HepG2 (cell line): ENCODE results near the gene THRA. TPM values are rescaled to one million over a fixed set of nuclear protein-coding genes. Genes with fewer than 3 reads are reported as not detected.

Experiments
- ARNT ChIP-seq: fragments of 450-650 bp; IDR thresholded peaks from 2 replicates; pipeline ENCODE4 v1.6.1; 2017
- EEA1 ChIP-seq: sonication (generic); formaldehyde crosslinking; IDR thresholded peaks from 2 replicates; pipeline ENCODE4 v1.5.1; 2020; ENCODE audit warnings: mild to moderate bottlenecking, missing genetic modification reagents, borderline replicate concordance
- FOXA1 ChIP-seq, 2 experiments: fragments of 450-650 bp in 1 of 2; sonication (generic) in 1 of 2; formaldehyde crosslinking in 1 of 2; IDR thresholded peaks; 2 replicates each; pipeline versions ENCODE4 v1.4.0 to v1.6.1; 2016 to 2020; ENCODE audit warnings: missing genetic modification reagents in 1 of 2
- NFKBIZ ChIP-seq: IDR thresholded peaks from 2 replicates; pipeline ENCODE4 v1.6.1; 2018; ENCODE audit warnings: missing genetic modification reagents, missing compliant biosample characterization
- PITX1 ChIP-seq: sonication (generic); formaldehyde crosslinking; IDR thresholded peaks from 2 replicates; pipeline ENCODE4 v1.5.1; 2020; ENCODE audit warnings: mild to moderate bottlenecking, missing genetic modification reagents
- RFX5 ChIP-seq: IDR thresholded peaks from 2 replicates; pipeline ENCODE4 v1.6.1; 2011; ENCODE audit warnings: low read depth, low read length, improper control_type of control experiment
- SMAD3 ChIP-seq: sonication (generic); formaldehyde crosslinking; IDR thresholded peaks from 2 replicates; pipeline ENCODE4 v1.4.0; 2020; ENCODE audit warnings: missing genetic modification reagents
- ZNF20 ChIP-seq: sonication (generic); formaldehyde crosslinking; IDR thresholded peaks from 2 replicates; pipeline ENCODE4 v1.4.0; 2020; ENCODE audit warnings: mild to moderate bottlenecking, moderate library complexity, missing genetic modification reagents
- polyA plus RNA-seq, 8 experiments: library from polyadenylated mRNA; depleted of rRNA in 3 of 8; stranded (reverse) in 7 of 8; unstranded in 1 of 8; fragments of >200 nt; fragmentation: Illumina TruSeq in 4 of 8; extraction: Trizol in 4 of 8; gene quantifications; 2 replicates each; pipeline versions ENCODE4 v1.2.1 to v1.2.3, GENCODE V29; 2011 to 2016; ENCODE audit warnings: low read depth in 4 of 8, missing spikeins in 1 of 8, mixed read lengths in 1 of 8; ENCODE audit not compliant: insufficient read depth in 1 of 8
- total RNA-seq, 5 experiments: library from RNA; depleted of rRNA; stranded (reverse); fragments of >200 nt; fragmentation: Illumina TruSeq; extraction: Trizol; gene quantifications; 2 replicates each; pipeline ENCODE4 v1.2.3, GENCODE V29; 2016; ENCODE audit warnings: low read depth in 1 of 5
- TF ChIP-seq, protein P1 (sequence below): sonication (generic); formaldehyde crosslinking; IDR thresholded peaks from 2 replicates; pipeline ENCODE4 v1.5.1; 2020; ENCODE audit warnings: mild to moderate bottlenecking, missing genetic modification reagents, borderline replicate concordance
- TF ChIP-seq, protein P2 (sequence below): sonication (generic); formaldehyde crosslinking; IDR thresholded peaks from 2 replicates; pipeline ENCODE4 v1.5.1; 2020; ENCODE audit warnings: missing genetic modification reagents, mild to moderate bottlenecking, borderline replicate concordance
- TF ChIP-seq, protein P3 (sequence below): sonication (generic); formaldehyde crosslinking; IDR thresholded peaks from 2 replicates; pipeline ENCODE4 v1.4.0; 2020; ENCODE audit warnings: missing genetic modification reagents, low read depth, mild to moderate bottlenecking, borderline replicate concordance
- TF ChIP-seq, protein P4 (sequence below): sonication (generic); formaldehyde crosslinking; IDR thresholded peaks from 2 replicates; pipeline ENCODE4 v1.4.0; 2020; ENCODE audit warnings: missing genetic modification reagents, borderline replicate concordance
- TF ChIP-seq, protein P5 (sequence below): sonication (generic); formaldehyde crosslinking; IDR thresholded peaks from 2 replicates; pipeline ENCODE4 v1.5.0; 2020; ENCODE audit warnings: missing genetic modification reagents
- TF ChIP-seq, protein P6 (sequence below): sonication (generic); formaldehyde crosslinking; IDR thresholded peaks from 2 replicates; pipeline ENCODE4; 2020; ENCODE audit warnings: missing genetic modification reagents, mild to moderate bottlenecking, borderline replicate concordance

The THRA gene
- total and polyA plus RNA-seq, 2 of the 13 experiments (the other 11 are each of a cell fraction or from before 2014, with no cell fraction given): 8.0 to 9.9 TPM

DNA sequence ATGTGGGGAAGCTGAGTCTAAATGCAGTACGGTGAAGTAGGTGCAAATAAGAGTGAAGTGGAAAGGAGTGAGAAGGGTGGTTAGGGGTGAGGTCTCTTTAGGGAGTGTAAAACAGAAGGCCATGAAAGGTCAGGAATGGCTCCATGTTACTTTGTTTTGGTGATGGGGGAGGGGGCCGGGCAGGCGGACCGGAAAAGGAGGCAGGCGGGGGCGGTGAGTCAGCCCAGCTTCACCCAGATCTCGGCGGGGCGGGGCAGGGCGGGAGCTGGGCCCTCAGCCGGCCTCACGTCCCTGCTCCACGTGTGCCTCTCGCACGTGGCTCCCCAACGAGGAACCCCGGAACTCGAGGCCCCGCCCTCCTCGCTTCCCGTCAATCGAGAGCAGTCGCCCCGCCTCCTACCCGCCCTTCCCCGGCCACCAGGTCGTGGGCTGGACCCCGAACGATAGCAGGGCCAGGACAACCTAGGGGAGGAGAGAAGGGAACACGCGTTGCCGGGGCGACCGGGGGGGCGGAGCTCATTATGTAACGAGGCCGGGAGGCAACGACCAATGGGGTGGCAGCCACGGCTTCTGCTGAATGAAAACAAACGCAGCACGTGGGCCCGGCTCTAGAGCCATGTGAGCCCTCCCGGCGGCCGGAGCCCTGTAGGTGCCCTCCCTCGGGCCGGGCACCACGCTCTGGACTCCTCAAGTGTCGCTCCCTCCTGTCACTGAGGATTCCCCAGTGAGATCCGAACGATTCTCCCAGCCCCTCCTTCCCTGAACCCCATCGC lies 36.3 kb downstream of the THRA start (continued):
- TF ChIP-seq, protein P1, sequence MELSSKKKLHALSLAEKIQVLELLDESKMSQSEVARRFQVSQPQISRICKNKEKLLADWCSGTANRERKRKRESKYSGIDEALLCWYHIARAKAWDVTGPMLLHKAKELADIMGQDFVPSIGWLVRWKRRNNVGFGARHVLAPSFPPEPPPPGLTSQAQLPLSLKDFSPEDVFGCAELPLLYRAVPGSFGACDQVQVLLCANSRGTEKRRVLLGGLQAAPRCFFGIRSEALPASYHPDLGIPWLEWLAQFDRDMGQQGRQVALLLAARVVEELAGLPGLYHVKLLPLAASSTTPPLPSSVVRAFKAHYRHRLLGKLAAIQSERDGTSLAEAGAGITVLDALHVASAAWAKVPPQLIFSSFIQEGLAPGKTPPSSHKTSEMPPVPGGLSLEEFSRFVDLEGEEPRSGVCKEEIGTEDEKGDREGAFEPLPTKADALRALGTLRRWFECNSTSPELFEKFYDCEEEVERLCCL (CRISPR knock-in tag): peak; percentile 84; the same call in 1 of the 2 replicates
- TF ChIP-seq, protein P2, sequence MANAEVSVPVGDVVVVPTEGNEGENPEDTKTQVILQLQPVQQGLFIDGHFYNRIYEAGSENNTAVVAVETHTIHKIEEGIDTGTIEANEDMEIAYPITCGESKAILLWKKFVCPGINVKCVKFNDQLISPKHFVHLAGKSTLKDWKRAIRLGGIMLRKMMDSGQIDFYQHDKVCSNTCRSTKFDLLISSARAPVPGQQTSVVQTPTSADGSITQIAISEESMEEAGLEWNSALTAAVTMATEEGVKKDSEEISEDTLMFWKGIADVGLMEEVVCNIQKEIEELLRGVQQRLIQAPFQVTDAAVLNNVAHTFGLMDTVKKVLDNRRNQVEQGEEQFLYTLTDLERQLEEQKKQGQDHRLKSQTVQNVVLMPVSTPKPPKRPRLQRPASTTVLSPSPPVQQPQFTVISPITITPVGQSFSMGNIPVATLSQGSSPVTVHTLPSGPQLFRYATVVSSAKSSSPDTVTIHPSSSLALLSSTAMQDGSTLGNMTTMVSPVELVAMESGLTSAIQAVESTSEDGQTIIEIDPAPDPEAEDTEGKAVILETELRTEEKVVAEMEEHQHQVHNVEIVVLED (CRISPR knock-in tag): peak; percentile 79
- TF ChIP-seq, protein P3, sequence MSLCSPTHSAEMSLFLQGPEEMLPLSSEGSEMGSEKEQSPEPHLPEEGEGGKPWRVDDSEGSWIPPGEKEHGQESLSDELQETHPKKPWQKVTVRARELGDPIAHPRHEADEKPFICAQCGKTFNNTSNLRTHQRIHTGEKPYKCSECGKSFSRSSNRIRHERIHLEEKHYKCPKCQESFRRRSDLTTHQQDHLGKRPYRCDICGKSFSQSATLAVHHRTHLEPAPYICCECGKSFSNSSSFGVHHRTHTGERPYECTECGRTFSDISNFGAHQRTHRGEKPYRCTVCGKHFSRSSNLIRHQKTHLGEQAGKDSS (CRISPR knock-in tag): peak; percentile 65; the same call in 1 of the 2 replicates
- TF ChIP-seq, protein P4, sequence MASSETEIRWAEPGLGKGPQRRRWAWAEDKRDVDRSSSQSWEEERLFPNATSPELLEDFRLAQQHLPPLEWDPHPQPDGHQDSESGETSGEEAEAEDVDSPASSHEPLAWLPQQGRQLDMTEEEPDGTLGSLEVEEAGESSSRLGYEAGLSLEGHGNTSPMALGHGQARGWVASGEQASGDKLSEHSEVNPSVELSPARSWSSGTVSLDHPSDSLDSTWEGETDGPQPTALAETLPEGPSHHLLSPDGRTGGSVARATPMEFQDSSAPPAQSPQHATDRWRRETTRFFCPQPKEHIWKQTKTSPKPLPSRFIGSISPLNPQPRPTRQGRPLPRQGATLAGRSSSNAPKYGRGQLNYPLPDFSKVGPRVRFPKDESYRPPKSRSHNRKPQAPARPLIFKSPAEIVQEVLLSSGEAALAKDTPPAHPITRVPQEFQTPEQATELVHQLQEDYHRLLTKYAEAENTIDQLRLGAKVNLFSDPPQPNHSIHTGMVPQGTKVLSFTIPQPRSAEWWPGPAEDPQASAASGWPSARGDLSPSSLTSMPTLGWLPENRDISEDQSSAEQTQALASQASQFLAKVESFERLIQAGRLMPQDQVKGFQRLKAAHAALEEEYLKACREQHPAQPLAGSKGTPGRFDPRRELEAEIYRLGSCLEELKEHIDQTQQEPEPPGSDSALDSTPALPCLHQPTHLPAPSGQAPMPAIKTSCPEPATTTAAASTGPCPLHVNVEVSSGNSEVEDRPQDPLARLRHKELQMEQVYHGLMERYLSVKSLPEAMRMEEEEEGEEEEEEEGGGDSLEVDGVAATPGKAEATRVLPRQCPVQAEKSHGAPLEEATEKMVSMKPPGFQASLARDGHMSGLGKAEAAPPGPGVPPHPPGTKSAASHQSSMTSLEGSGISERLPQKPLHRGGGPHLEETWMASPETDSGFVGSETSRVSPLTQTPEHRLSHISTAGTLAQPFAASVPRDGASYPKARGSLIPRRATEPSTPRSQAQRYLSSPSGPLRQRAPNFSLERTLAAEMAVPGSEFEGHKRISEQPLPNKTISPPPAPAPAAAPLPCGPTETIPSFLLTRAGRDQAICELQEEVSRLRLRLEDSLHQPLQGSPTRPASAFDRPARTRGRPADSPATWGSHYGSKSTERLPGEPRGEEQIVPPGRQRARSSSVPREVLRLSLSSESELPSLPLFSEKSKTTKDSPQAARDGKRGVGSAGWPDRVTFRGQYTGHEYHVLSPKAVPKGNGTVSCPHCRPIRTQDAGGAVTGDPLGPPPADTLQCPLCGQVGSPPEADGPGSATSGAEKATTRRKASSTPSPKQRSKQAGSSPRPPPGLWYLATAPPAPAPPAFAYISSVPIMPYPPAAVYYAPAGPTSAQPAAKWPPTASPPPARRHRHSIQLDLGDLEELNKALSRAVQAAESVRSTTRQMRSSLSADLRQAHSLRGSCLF (CRISPR knock-in tag): no peak
- TF ChIP-seq ZNF20 (no peak; the same call in 1 of the 2 replicates), NFKBIZ (peak; percentile 93), ARNT (peak; percentile 69; the same call in 1 of the 2 replicates), RFX5 (peak; percentile 79), FOXA1 (IDR thresholded peaks at IDR 0.05) (no peak), FOXA1 (CRISPR knock-in tag; IDR thresholded peaks at IDR 0.05) (peak; percentile 44), EEA1 (CRISPR knock-in tag) (peak; percentile 82; the same call in 1 of the 2 replicates), PITX1 (CRISPR knock-in tag) (peak; percentile 91), SMAD3 (CRISPR knock-in tag) (peak; percentile 93; the same call in 1 of the 2 replicates)
- TF ChIP-seq, protein P5, sequence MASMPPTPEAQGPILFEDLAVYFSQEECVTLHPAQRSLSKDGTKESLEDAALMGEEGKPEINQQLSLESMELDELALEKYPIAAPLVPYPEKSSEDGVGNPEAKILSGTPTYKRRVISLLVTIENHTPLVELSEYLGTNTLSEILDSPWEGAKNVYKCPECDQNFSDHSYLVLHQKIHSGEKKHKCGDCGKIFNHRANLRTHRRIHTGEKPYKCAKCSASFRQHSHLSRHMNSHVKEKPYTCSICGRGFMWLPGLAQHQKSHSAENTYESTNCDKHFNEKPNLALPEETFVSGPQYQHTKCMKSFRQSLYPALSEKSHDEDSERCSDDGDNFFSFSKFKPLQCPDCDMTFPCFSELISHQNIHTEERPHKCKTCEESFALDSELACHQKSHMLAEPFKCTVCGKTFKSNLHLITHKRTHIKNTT: no peak
- TF ChIP-seq, protein P6, sequence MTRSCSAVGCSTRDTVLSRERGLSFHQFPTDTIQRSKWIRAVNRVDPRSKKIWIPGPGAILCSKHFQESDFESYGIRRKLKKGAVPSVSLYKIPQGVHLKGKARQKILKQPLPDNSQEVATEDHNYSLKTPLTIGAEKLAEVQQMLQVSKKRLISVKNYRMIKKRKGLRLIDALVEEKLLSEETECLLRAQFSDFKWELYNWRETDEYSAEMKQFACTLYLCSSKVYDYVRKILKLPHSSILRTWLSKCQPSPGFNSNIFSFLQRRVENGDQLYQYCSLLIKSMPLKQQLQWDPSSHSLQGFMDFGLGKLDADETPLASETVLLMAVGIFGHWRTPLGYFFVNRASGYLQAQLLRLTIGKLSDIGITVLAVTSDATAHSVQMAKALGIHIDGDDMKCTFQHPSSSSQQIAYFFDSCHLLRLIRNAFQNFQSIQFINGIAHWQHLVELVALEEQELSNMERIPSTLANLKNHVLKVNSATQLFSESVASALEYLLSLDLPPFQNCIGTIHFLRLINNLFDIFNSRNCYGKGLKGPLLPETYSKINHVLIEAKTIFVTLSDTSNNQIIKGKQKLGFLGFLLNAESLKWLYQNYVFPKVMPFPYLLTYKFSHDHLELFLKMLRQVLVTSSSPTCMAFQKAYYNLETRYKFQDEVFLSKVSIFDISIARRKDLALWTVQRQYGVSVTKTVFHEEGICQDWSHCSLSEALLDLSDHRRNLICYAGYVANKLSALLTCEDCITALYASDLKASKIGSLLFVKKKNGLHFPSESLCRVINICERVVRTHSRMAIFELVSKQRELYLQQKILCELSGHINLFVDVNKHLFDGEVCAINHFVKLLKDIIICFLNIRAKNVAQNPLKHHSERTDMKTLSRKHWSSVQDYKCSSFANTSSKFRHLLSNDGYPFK (CRISPR knock-in tag): peak; percentile 69; the same call in 1 of the 2 replicates
